Erythroblast (primary cell): ENCODE results near the gene DDX31.

Experiments used
- GATA1 ChIP-seq: IDR thresholded peaks from 2 replicates; pipeline ENCODE4 v1.6.1; 2011; ENCODE audit warnings: low read depth, mild to moderate bottlenecking, control low read depth, low read length, moderate library complexity
- POLR2A ChIP-seq: IDR thresholded peaks from 2 replicates; pipeline ENCODE4 v1.6.1; 2011; ENCODE audit warnings: mild to moderate bottlenecking, low read length

DNA sequence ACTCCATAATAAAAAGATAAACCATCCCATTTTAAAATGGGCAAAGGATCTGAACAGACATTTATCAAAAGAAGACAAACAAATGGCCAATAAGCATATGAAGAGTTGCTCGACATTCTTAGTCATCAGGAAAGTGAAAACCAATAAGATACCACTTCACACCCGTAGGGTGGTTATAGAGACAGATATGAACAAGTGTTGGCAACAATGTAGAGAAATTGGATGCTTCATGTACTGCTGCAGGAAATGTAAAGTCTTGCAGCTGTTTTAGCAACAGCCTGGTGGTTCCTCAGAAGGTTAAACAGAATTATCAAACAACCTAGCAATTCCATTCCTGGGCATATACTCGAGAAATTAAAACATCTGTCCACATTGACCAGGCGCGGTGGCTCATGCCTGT, 43.0 kb upstream of the DDX31 start:
- TF ChIP-seq POLR2A (no peak), GATA1 (no peak)
